ENCODE data around the gene FKBP8. TPM values are rescaled to one million over a fixed set of nuclear protein-coding genes. Genes with fewer than 3 reads are reported as not detected.

FKBP8 gene
- total RNA-seq, 1 donor from 2014 or later: 203 TPM

DNA sequence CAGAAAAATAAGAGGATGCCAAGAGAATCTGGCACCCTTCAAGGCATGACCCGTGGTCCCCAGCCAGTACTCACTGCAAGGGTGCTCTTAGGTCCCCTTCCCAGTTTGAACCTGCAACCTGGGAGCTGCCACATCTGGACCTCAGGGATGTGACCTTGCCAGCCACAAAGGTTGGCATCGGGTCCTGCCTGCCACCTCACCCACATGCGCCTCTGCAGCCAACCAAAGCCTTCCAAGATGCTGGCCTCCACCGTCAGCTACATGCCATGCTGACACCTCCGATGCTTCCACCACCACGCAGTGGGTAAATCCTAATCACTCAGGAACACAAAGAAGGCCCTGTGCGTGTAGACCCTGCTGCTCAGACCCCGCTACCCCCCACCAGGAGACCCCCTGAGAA, 56.6 kb downstream of the FKBP8 start:
- peaks cover 11% of the 10 kb centered on the region for H3K27me3 Mint-ChIP-seq (ENCODE audit: unreplicated experiment)
- no peak overlapping the region for H3K4me3 Mint-ChIP-seq (ENCODE audit: unreplicated experiment)
- peaks cover 3% of the 10 kb centered on the region for H3K9me3 Mint-ChIP-seq (ENCODE audit: unreplicated experiment)
- TF ChIP-seq, protein P1, sequence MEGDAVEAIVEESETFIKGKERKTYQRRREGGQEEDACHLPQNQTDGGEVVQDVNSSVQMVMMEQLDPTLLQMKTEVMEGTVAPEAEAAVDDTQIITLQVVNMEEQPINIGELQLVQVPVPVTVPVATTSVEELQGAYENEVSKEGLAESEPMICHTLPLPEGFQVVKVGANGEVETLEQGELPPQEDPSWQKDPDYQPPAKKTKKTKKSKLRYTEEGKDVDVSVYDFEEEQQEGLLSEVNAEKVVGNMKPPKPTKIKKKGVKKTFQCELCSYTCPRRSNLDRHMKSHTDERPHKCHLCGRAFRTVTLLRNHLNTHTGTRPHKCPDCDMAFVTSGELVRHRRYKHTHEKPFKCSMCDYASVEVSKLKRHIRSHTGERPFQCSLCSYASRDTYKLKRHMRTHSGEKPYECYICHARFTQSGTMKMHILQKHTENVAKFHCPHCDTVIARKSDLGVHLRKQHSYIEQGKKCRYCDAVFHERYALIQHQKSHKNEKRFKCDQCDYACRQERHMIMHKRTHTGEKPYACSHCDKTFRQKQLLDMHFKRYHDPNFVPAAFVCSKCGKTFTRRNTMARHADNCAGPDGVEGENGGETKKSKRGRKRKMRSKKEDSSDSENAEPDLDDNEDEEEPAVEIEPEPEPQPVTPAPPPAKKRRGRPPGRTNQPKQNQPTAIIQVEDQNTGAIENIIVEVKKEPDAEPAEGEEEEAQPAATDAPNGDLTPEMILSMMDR (IDR thresholded peaks at IDR 0.05; ENCODE audit: partially characterized antibody, unreplicated experiment): no peak
- peaks cover 26% of the 10 kb centered on the region for H3K4me1 Mint-ChIP-seq (ENCODE audit: low read depth, unreplicated experiment)
- H3K36me3 Mint-ChIP-seq (ENCODE audit: unreplicated experiment): no peaks in the 10 kb centered on the region
- DNase-seq: no peak
- H3K27ac Mint-ChIP-seq (ENCODE audit: unreplicated experiment): no peak overlapping the region

- peak overlapping the region; percentile 64 for H3K27ac Mint-ChIP-seq (ENCODE audit: unreplicated experiment)
- peaks cover 6% of the 10 kb centered on the region for H3K9me3 Mint-ChIP-seq (ENCODE audit: unreplicated experiment)
- H3K27me3 Mint-ChIP-seq (ENCODE audit: unreplicated experiment): peaks cover 11% of the 10 kb centered on the region
- H3K4me3 Mint-ChIP-seq (ENCODE audit: unreplicated experiment): no peak overlapping the region
- H3K36me3 Mint-ChIP-seq (ENCODE audit: unreplicated experiment): no peaks in the 10 kb centered on the region
- DNase-seq: no peak
- H3K4me1 Mint-ChIP-seq (ENCODE audit: low read depth, unreplicated experiment): peaks cover 25% of the 10 kb centered on the region
- TF ChIP-seq, protein P1 (IDR thresholded peaks at IDR 0.05; ENCODE audit: partially characterized antibody, unreplicated experiment): no peak
These were observed 58.4 kb downstream of the FKBP8 start for GRCh38 chr19:18484992-18485391.

GRCh38 chr19:18483119-18483890, 60.1 kb downstream of the FKBP8 start:
- H3K27ac Mint-ChIP-seq (ENCODE audit: unreplicated experiment): no peak overlapping the region
- H3K36me3 Mint-ChIP-seq (ENCODE audit: unreplicated experiment): no peaks in the 10 kb centered on the region
- no peak for DNase-seq
- peaks cover 9% of the 10 kb centered on the region for H3K9me3 Mint-ChIP-seq (ENCODE audit: unreplicated experiment)
- H3K4me3 Mint-ChIP-seq (ENCODE audit: unreplicated experiment): no peak overlapping the region
- TF ChIP-seq, protein P1 (IDR thresholded peaks at IDR 0.05; ENCODE audit: partially characterized antibody, unreplicated experiment): no peak
- H3K4me1 Mint-ChIP-seq (ENCODE audit: low read depth, unreplicated experiment): peaks cover 30% of the 10 kb centered on the region
- peaks cover 15% of the 10 kb centered on the region for H3K27me3 Mint-ChIP-seq (ENCODE audit: unreplicated experiment)

Other genes starting within 250 kb of the FKBP8 start
- gene LSM4, start 220.5 kb downstream of the FKBP8 start, total RNA-seq (ENCODE audit: unreplicated experiment): 137 TPM
- 25.6 TPM for gene PGPEP1, start 203.0 kb downstream of the FKBP8 start, total RNA-seq (ENCODE audit: unreplicated experiment)
- 8.9 TPM for gene GDF15, start 157.4 kb downstream of the FKBP8 start, total RNA-seq (ENCODE audit: unreplicated experiment)
- gene LRRC25, start 146.0 kb downstream of the FKBP8 start, total RNA-seq (ENCODE audit: unreplicated experiment): not detected
- gene SSBP4, start 124.2 kb downstream of the FKBP8 start, total RNA-seq (ENCODE audit: unreplicated experiment): 177 TPM
- 111 TPM for gene ISYNA1, start 105.4 kb downstream of the FKBP8 start, total RNA-seq (ENCODE audit: unreplicated experiment)
- 11.6 TPM for gene ELL, start 21.5 kb downstream of the FKBP8 start, total RNA-seq (ENCODE audit: unreplicated experiment)
- gene KXD1, start 14.3 kb upstream of the FKBP8 start, total RNA-seq (ENCODE audit: unreplicated experiment): 71.3 TPM
- 826 TPM for gene UBA52, start 28.3 kb upstream of the FKBP8 start, total RNA-seq (ENCODE audit: unreplicated experiment)
- 54.3 TPM for gene REX1BD, start 45.2 kb upstream of the FKBP8 start, total RNA-seq (ENCODE audit: unreplicated experiment)
- gene CRLF1, start 63.2 kb upstream of the FKBP8 start, total RNA-seq (ENCODE audit: unreplicated experiment): 55.3 TPM
- gene TMEM59L, start 69.3 kb upstream of the FKBP8 start, total RNA-seq (ENCODE audit: unreplicated experiment): 92.3 TPM
- gene KLHL26, start 93.5 kb upstream of the FKBP8 start, total RNA-seq (ENCODE audit: unreplicated experiment): 12.0 TPM
- gene CRTC1, start 140.1 kb upstream of the FKBP8 start, total RNA-seq (ENCODE audit: unreplicated experiment): 28.8 TPM
- gene COMP, start 247.7 kb upstream of the FKBP8 start, total RNA-seq (ENCODE audit: unreplicated experiment): not detected

Measured in glutamatergic neuron (in vitro differentiated cells).